Neuronal stem cell (in vitro differentiated cells): Measurements from ENCODE around the gene UGT1A3.

Experiments used
- DNase-seq: peaks from one replicate; pipeline ENCODE4 v3.0.0-alpha.2; 2013; ENCODE audit warnings: low spot score
- H2AFZ ChIP-seq: one replicate; pipeline ENCODE4 v1.6.1; 2013; ENCODE audit warnings: mild to moderate bottlenecking, low read length, inconsistent platforms
- H2AK5ac ChIP-seq: 2 replicates; pipeline ENCODE4 v1.6.1; 2013; ENCODE audit warnings: low read depth, mild to moderate bottlenecking, inconsistent platforms, low read length, moderate library complexity, mixed read lengths
- H2BK120ac ChIP-seq: 2 replicates; pipeline ENCODE4 v1.6.1; 2013; ENCODE audit warnings: low read depth, mild to moderate bottlenecking, inconsistent platforms, low read length, moderate library complexity, mixed read lengths
- H2BK12ac ChIP-seq: one replicate; pipeline ENCODE4 v1.6.1; 2013; ENCODE audit warnings: low read length, inconsistent platforms
- H2BK15ac ChIP-seq: 2 replicates; pipeline ENCODE4 v1.6.1; 2013; ENCODE audit warnings: mild to moderate bottlenecking, low read length, inconsistent platforms, mixed read lengths
- H2BK5ac ChIP-seq: one replicate; pipeline ENCODE4 v1.6.1; 2013; ENCODE audit warnings: inconsistent platforms, mild to moderate bottlenecking, low read length, moderate library complexity
- H3K14ac ChIP-seq: one replicate; pipeline ENCODE4 v1.6.1; 2013; ENCODE audit warnings: low read length, inconsistent platforms
- H3K18ac ChIP-seq: 2 replicates; pipeline ENCODE4 v1.6.1; 2013; ENCODE audit warnings: low read length, inconsistent platforms
- H3K23ac ChIP-seq: 2 replicates; pipeline ENCODE4 v1.6.1; 2013; ENCODE audit warnings: low read depth, mild to moderate bottlenecking, mixed read lengths, low read length, inconsistent platforms; ENCODE audit not compliant: poor library complexity
- H3K27ac ChIP-seq: replicated peaks from 3 replicates; pipeline ENCODE4 v1.5.1; 2013; ENCODE audit warnings: low read length, inconsistent platforms
- H3K27me3 ChIP-seq, 3 experiments: 2 replicates each; pipeline ENCODE4 v1.6.1; 2013; ENCODE audit warnings: low read length in 3 of 3, mild to moderate bottlenecking in 2 of 3, inconsistent platforms in 1 of 3, low read depth in 1 of 3, mixed read lengths in 1 of 3, moderate library complexity in 1 of 3; ENCODE audit not compliant: control insufficient read depth in 3 of 3, insufficient read depth in 3 of 3
- H3K36me3 ChIP-seq, 2 donors: replicated peaks in 1 of 2; 2 replicates each; pipeline ENCODE4 v1.6.1; 2013; ENCODE audit warnings: low read length in 2 of 2; ENCODE audit not compliant: control insufficient read depth in 2 of 2, insufficient read depth in 2 of 2
- H3K4ac ChIP-seq: 2 replicates; pipeline ENCODE4 v1.6.1; 2013; ENCODE audit warnings: inconsistent platforms, mild to moderate bottlenecking, low read length, moderate library complexity
- H3K4me1 ChIP-seq, 2 donors: 1 replicate in 1 of 2; 2 replicates in 1 of 2; pipeline ENCODE4 v1.6.1; 2013; ENCODE audit warnings: low read length in 2 of 2, low read depth in 1 of 2; ENCODE audit not compliant: control insufficient read depth in 2 of 2, insufficient read depth in 1 of 2
- H3K4me2 ChIP-seq: one replicate; pipeline ENCODE4 v1.6.1; 2013; ENCODE audit warnings: mild to moderate bottlenecking, low read length, inconsistent platforms; ENCODE audit not compliant: insufficient read depth, poor library complexity, severe bottlenecking
- H3K4me3 ChIP-seq, 2 donors: 2 replicates each; pipeline ENCODE4 v1.5.1; 2013; ENCODE audit warnings: low read length in 2 of 2, mild to moderate bottlenecking in 2 of 2, inconsistent platforms in 1 of 2, moderate library complexity in 1 of 2
- H3K79me1 ChIP-seq: one replicate; pipeline ENCODE4 v1.6.1; 2013; ENCODE audit warnings: low read depth, mild to moderate bottlenecking, inconsistent platforms, low read length, moderate library complexity
- H3K9ac ChIP-seq: one replicate; pipeline ENCODE4 v1.6.1; 2013; ENCODE audit warnings: mild to moderate bottlenecking, low read depth, low read length, inconsistent platforms; ENCODE audit not compliant: poor library complexity
- H3K9me3 ChIP-seq, 2 donors: replicated peaks in 1 of 2; 2 replicates each; pipeline versions ENCODE3 to v1.6.1; 2013; ENCODE audit warnings: low read length in 2 of 2, mild to moderate bottlenecking in 2 of 2, inconsistent platforms in 1 of 2, low read depth in 1 of 2, mixed read lengths in 1 of 2, moderate library complexity in 1 of 2; ENCODE audit not compliant: control insufficient read depth in 2 of 2, insufficient read depth in 1 of 2
- H4K8ac ChIP-seq: one replicate; pipeline ENCODE4 v1.6.1; 2013; ENCODE audit warnings: low read depth, mild to moderate bottlenecking, inconsistent platforms, low read length, moderate library complexity
- H4K91ac ChIP-seq: one replicate; pipeline ENCODE4 v1.6.1; 2013; ENCODE audit warnings: low read length, low read depth, mild to moderate bottlenecking, inconsistent platforms; ENCODE audit not compliant: poor library complexity
- WGBS, 2 donors: extraction: QIAGEN DNeasy Blood & Tissue Kit; methylation state at CpG; one replicate each; pipeline ENCODE4 v1.1.7; 2013; ENCODE audit warnings: missing lambda C conversion rate in 2 of 2, mixed read lengths in 1 of 2; ENCODE audit not compliant: insufficient read length in 2 of 2, insufficient replicate concordance in 1 of 2; ENCODE audit errors: extremely low coverage in 2 of 2; 5-methylcytosine and 5-hydroxymethylcytosine counted together

UGT1A3 gene

GRCh38 chr2:233689501-233689900, 39.3 kb upstream of the UGT1A3 start:
- no CpG with 5 or more reads among the region's 3 CpGs for WGBS, 2 donors
- no peaks in the 10 kb centered on the region for H3K36me3 ChIP-seq

GRCh38 chr2:233690444-233690843, 38.4 kb upstream of the UGT1A3 start:
- H3K36me3 ChIP-seq, result no peaks in the 10 kb centered on the region
- H2BK5ac ChIP-seq, result no peak overlapping the region
- H3K4ac ChIP-seq, result no peak overlapping the region
- H3K79me1 ChIP-seq, result no peaks in the 10 kb centered on the region
- no peaks in the 10 kb centered on the region for H3K27me3 ChIP-seq
- no peak for DNase-seq
- H3K9ac ChIP-seq, result no peak overlapping the region
- H3K14ac ChIP-seq, result no peak overlapping the region
- no peak overlapping the region for H3K4me3 ChIP-seq
- H3K27ac ChIP-seq, result no peak overlapping the region
- no peak overlapping the region for H2AFZ ChIP-seq
- H2BK120ac ChIP-seq, result no peak overlapping the region
- no peak overlapping the region for H4K91ac ChIP-seq
- WGBS, 2 donors, result no CpG with 5 or more reads among the region's 4 CpGs
- no peak overlapping the region for H3K4me2 ChIP-seq
- H3K4me1 ChIP-seq, result no peaks in the 10 kb centered on the region
- no peak overlapping the region for H3K23ac ChIP-seq
- H2BK15ac ChIP-seq, result no peak overlapping the region
- no peaks in the 10 kb centered on the region for H3K9me3 ChIP-seq
- no peak overlapping the region for H2BK12ac ChIP-seq
- no peak overlapping the region for H3K18ac ChIP-seq
- no peak overlapping the region for H2AK5ac ChIP-seq
- no peak overlapping the region for H4K8ac ChIP-seq

More at GRCh38 chr2:233689501-233689900, 39.3 kb upstream of the UGT1A3 start:
- Histone ChIP-seq H3K27ac (no peak overlapping the region), H4K8ac (no peak overlapping the region), H2AFZ (peak overlapping the region; percentile 44), H3K4ac (no peak overlapping the region), H3K18ac (no peak overlapping the region), H2AK5ac (no peak overlapping the region), H2BK120ac (no peak overlapping the region), H2BK15ac (no peak overlapping the region), H3K79me1 (no peaks in the 10 kb centered on the region), H3K4me1 (no peaks in the 10 kb centered on the region), H3K9me3 (no peaks in the 10 kb centered on the region), H3K4me3 (no peak overlapping the region), H3K23ac (no peak overlapping the region), H3K14ac (no peak overlapping the region), H3K27me3 (no peaks in the 10 kb centered on the region), H2BK5ac (no peak overlapping the region), H2BK12ac (no peak overlapping the region), H4K91ac (no peak overlapping the region), H3K4me2 (no peak overlapping the region), H3K9ac (no peak overlapping the region)
- no peak for DNase-seq

DNA sequence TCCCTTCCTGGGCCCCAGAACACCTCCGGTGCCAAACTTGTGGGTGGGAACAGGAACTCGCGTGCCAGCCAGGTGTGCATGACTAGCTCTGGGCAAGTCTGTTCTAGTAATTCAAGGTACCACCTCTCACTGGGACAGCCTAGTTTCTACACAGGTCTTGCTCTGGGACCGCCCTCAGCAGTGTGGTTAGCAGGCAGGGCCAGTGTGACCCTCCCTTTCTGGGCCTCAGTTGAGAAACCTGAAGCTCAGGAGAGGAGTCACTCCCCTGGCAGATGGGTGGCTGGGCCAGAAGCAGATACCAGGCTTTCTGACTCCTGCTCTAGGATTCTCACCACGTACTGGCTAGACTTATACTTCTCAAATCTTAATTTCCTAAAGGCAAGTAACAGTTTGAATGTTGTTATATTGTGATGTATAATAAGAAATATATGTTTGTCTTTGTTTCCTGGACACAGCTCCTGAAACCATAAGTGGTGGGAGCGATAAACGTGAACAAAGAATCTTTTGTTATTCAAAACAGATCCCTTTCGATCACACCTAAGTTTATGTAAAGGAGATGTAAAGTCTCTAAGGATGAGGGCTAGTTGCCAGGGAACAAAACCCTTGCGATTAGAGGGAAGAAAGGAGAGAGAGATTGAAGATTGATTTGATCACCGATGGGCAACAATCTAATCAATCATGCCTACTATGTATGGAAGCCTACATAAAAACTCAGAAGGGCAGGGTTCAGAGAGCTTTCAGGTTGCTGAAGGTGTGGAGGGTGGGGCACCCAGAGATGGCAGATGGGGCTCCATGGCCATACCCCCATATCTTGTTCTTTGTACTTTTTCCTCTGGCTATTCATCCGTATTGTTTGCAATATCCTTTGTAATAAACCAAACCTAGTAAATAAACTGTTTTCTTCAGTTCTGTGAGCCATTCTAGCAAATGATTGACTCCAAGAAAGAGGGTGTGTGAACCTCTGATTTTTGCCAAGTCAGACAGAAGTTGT, 37.1 kb upstream of the UGT1A3 start:
- Histone ChIP-seq H2BK15ac (no peak overlapping the region), H4K8ac (no peak overlapping the region), H3K9ac (no peak overlapping the region), H3K27me3 (no peaks in the 10 kb centered on the region), H2AFZ (no peak overlapping the region), H3K4me1 (no peaks in the 10 kb centered on the region), H3K79me1 (no peaks in the 10 kb centered on the region), H3K9me3 (no peaks in the 10 kb centered on the region), H3K4ac (no peak overlapping the region), H3K4me3 (no peak overlapping the region), H3K36me3 (no peaks in the 10 kb centered on the region), H2AK5ac (no peak overlapping the region), H2BK5ac (no peak overlapping the region), H3K23ac (no peak overlapping the region), H4K91ac (no peak overlapping the region), H3K18ac (peak overlapping the region; percentile 13), H3K14ac (no peak overlapping the region), H3K27ac (no peak overlapping the region), H2BK12ac (peak overlapping the region; percentile 7), H3K4me2 (no peak overlapping the region), H2BK120ac (no peak overlapping the region)
- no peak for DNase-seq
- WGBS, 2 donors, result no CpG with 5 or more reads among the region's 11 CpGs

DNA sequence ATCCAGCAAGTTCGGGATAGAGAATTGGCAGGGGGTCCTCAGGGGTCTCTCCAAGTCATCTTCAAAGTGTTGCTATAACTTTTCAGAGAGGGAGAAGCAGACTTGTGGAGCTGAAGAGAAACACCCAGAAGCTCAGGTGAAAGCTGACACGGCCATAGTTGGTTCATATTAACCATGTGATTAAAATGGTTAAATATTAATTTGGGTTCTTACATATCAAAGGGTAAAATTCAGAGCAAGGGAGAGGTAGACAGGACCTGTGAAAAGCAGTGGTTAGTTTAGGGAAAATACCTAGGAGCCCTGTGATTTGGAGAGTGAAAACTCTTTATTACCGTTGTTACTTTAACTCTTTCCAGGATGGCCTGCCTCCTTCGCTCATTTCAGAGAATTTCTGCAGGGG, 36.2 kb upstream of the UGT1A3 start, which contains the start of gene UGT1A6:
Gene UGT1A6 (plus strand): TSS at position 243 of the 400 bp plus-strand sequence. CDS start 115 bp downstream, at position 358.
- Histone ChIP-seq H3K4ac (no peak within 1 kb of the TSS), H2BK120ac (no peak within 1 kb of the TSS), H2BK12ac (no peak within 1 kb of the TSS), H3K9me3 (no peaks in the 10 kb centered on the region), H3K9ac (no peak within 1 kb of the TSS), H3K4me2 (no peak within 1 kb of the TSS), H3K27me3 (no peaks in the 10 kb centered on the region), H2BK5ac (no peak within 1 kb of the TSS), H3K4me3 (no peak within 1 kb of the TSS), H3K27ac (no peak within 1 kb of the TSS), H2AFZ (no peak within 1 kb of the TSS), H3K14ac (no peak within 1 kb of the TSS), H3K79me1 (no peaks in the 10 kb centered on the region), H3K23ac (no peak within 1 kb of the TSS), H2BK15ac (no peak within 1 kb of the TSS), H4K91ac (no peak within 1 kb of the TSS), H3K36me3 (no peaks in the 10 kb centered on the region), H3K18ac (peak within 1 kb of the TSS; percentile 16), H2AK5ac (no peak within 1 kb of the TSS), H3K4me1 (no peaks in the 10 kb centered on the region), H4K8ac (no peak within 1 kb of the TSS)
- DNase-seq, result no peak
- WGBS, 2 donors, result no CpG with 5 or more reads among the region's 4 CpGs
